Activated CD4-positive, CD25-positive, alpha-beta regulatory T cell (primary cell): ENCODE data around the gene FCN1.

ENCODE experiments used
- DNase-seq, 4 experiments: peaks; one replicate each; lab custom pipeline; 2025; lab: John Stamatoyannopoulos, UW

Gene FCN1

DNA sequence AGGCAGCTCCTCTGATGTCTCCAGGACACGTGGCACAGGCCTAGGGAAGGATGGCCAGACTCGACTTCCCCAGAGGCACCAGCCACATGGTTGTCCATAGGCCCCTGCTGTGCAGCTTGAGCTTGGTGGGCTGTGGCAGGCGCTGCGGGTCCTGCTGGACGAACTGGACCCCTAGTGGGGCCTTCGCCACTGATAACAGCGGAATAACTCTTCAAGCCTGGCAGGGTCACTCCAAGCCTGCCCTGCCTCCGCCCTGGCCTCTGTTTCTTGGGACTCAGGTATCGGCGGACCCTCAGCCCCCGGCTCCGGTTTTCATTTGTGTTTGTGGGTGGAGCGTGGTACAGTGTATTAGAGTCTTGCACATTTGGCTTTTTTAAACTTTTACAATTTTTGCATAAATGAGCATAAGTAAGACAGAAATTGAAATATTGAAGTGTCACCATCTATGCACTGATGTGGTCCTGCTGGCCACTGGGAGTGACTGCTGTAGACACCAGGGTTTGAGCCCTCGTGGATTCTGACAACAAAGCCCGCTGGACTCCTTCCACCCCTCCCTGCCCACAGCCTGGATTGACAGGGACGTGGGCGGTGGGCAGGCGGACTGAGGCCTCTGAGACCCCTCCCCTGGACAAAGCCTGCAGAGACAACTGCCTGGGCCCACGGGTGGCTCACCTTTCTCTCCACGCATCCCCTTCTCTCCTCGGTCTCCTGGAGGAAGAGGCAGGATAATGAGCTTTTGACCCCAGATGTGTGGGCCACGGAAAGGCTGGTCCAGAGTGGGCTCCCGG is 3.8 kb downstream of the FCN1 start:
- no peak for DNase-seq

DNA sequence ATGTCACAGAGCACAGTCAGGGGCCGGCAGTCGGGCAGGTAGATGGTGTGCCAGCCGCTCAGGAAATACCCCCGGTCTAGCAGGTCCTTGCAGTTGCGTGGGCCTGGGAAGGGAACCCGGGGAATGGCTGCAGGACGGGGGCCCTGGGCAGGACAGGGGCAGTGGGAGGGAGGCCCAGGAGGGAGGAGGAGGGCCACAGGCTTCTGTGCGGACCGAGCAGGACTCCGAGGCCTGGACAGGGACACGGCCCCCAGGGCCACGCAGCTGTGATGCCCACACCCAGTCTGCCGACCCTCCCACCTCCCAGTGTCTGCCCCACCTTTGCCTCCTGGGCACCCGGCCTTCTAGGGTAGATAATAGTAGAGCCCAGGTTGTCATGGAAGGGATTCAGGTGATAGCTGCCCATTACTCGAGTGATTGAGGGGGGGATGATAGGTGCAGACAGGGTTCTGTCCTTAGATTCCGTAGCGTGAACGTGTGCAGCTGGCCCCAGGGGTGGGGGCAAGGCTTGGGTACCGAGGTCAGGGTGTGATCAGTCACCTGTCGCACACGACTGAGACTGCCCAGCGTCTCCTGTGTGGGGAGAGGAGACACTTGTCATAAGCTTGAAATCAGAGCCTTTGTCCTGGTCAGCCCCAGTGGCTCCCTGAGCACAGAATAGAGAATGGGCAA is 4.5 kb downstream of the FCN1 start:
- no peak for DNase-seq

DNA sequence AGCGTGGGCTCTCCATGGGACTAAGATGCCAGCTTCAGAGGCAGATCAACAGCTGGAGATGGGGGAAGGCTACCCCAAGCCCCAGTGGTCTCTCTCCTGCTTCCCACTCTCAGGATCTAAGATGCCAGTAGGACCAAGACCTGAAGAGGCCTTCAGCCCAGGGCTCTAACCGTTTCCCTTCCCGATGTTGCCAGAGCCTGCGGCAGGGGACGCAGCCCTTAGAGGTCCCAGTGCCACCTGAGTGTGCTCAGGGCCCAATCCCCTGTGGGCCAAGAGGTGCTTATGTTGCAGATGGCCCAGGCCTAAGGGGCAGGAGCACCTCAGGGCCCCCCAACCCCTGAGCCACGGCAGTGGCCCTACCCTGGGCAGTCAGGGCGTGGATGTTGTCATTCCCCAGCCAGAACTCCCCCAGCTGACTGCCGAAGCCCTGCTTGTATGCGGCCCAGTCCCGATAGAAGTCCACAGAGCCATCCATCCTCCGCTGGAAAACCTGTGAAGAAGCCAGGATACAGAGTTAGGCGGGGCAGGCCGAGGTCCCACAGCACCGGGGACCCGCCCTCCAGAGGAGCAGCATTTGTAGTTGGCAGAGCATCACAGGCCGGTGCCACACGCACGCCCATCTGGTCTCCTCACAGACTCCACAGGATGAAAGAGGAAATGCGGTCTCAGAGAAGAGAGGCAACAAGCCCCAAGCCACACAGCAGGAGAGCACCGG is 5.4 kb downstream of the FCN1 start:
- no peak for DNase-seq

DNA sequence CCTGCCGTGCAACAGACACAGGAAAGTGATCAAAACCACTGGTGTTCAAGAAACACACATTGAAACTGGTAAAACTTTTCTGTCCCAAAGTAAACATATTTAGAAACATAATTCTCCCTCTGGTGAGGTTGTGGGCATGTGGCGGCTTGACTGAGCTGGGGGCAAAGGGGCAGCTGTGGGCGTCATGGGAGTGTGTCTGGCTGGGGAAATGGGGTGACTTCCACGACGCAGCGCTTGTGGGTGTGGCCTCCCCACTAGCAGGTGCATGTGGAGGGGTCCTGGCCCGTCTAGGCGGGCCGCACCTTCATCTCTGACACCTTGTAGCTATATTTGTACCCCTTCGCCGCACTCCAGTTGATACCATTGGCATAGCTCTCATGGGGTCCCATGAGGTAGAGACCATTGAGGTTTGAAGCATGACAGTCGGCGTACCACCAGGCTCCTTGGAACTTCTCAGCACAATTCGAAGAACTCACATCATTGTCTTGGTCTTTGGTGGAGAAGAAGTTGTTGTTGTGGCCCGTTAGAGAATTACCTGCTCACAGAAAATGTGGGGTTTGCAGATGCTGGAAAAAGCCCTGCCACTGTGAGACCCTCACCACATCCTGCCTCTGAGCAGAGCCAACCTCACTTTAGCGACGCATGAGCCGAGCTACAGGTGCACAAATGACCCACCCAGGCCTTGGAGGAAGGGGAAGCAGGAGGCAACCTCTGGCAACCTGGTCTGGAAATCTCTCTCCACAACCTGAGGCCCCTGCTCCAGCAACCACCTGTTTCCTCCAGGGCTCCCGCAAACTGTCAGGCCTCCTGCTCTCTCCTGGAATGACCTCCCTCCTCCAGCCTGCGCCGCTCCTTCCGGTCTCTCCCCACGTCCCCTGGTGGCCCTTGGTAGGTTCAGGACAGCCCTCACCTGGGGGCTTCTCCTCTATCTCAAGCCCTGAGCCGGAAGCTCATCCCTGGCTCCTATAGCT is 7.9 kb downstream of the FCN1 start:
- DNase-seq: no peak

DNA sequence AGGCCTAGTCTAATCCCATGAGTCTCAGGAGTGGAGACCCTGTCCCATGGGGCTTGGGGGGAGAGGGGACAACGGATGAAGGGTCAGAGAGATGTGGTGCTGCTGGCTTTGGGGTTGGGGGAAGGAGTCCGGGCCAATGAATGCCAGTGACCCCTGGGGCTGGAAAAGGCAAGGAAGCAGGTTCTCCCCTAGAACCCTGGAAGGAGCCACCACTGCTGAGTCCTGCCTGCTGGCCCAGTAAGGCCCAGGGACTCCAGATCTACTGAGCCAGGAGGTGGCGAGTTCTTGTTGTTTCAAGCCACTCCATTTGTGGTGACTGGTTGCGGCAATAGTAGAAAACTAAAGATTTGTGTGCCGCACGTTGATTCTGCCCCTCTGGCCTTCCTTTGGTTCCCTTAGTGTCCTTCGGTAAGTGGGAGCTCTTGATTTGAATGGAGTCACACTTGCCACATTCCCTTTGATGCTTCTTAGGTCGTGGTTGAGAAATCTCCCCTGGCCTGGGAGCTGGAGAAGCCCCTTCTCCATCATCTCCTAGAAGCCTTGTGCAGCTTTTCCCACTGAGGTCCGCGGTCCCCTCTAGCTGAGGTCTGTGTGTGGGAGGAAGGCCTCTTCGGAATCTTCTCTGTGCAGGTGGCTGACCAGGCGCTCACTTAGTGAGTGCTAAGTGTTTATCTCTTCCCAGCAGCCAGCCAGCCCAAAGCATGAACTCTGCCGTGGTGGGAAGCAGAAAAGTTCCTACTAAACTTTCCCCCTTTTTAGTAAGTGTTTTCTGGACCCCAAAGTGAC is 9.0 kb downstream of the FCN1 start:
- DNase-seq: no peak

DNA sequence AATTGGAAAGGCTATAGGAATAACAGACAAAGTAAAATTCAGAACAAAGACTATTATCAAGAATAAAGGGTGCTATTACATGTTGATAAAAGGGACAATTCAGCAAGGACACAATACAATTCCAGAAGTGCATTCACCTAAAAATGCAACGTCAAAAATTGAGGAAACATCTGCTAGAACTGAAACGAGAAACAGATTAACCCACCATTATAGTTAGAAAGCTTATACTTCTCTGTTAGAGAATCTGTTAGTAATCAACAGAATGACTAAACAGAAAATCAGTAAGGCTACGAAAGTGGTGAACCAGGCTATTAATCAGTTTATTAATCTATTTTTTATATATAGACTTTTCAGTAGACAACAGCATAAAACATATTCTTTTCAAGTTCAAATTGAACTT is 14.8 kb downstream of the FCN1 start:
- DNase-seq: no peak

DNA sequence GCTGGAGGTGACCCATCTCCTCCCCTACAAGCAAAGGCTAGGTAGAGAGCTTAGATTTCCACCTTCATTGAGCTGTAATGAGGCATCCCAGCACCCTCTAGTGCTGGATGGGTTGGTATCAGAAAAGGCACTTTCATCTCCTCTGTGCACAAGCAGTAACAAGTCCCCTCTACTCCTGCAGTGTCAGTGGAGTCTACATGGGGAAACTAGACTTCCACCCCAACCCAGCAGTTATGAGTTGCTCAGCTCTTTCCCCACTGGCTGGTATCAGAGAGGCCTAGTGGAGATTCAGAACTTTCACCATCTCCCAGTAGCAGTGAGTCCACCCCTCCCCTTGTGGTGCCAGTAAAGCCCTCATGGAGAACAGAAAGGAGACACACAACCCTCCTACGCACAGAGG is 17.9 kb downstream of the FCN1 start:
- no peak for DNase-seq

DNA sequence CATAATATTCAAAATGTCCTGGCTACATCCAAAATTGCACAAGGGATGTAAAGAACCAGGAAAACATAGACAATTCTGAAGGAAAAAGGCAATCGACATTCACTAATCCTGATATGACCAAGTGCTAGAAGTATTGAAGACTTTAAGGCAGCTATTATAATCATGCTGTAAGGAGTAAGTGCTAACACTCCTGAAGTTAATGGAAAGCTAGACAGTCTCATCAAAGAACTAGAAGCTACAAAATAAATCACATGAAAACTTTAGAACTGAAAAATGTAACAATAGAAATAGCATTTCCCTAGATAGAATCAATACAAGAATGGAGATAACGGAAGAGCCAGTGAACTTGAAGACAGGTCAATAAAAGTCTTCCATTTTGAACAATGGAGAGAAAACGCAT is 18.5 kb downstream of the FCN1 start:
- DNase-seq: no peak

DNA sequence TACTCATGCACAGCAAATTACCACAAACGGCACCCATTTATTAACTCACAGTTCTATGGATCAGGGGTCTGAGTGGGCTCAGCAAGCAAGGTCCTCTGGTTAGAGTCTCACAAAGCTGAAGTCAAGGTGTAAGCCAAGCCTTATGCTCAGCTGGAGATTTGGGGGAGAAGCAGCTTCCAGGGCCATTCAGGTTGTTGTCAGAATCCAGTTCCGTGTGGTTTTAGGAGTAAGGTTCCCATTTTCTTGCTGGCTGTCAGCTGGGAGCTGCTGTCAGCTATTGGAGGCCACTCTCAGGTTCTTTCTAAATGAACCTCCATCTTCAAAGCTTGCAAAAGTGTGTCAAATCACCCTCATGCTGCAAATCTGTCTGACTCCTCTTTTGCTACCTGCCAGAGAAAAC is 19.4 kb downstream of the FCN1 start:
- DNase-seq: no peak

DNA sequence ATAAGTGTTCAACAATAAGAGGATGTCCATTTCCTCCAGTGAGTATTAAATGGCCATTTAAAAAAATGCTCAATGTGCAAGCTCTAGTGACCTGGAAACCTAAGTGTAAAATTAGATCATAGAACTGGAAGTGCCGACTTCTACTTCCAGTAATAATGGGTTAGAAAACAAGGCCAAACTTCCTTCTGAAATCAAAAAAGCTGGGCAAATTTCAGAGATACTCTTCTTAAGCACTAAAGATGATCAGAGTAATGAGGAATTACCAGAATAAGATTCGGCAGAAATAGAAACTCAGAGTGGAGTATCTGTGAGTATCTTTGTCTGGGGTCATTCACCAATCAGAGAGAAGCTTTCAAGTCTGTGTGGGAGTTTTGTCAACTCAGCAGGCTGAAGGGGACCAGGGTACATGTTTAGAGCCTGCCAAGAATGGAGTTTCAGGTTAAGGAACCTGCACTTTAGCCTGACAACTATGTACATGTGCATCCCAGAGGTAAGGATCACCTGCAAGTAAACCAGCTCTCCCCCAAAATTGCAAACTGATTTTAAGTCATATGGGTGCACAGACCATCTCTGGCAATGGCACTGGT is 20.0 kb downstream of the FCN1 start:
- no peak for DNase-seq

DNA sequence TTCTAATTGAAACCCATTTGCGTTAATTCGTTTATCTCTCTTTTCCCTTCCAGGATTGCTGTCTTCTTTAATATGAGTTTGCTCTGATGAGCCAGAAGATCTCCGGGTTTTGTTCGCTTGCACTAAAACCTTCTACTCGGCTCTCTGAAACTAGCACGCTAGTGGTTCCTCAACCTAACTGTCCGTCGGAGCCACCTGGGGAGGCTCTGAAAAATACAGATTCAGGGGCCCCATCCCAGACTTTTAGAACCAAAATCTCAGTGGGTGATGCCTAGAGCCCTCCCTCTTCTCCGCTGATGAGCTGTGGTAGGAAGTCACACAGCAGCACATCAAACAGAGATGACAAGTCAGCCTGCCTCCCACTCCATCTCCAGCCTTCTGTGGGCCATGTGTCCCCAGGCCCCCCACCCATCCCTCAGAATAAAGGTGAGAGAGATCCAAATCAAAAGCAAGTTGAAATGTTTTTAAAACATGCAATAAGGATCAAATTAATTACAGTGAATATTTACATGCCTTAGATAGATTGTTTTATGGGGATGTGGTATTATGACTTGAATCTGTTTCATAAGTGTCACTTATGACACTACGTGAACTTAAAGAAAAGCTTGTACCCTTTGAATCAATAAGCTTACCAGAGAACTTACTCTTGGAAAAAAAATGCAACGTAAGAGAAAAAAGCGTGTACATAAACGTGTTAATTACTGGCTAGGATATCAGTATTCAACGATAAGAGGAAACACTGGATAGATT is 20.7 kb downstream of the FCN1 start:
- DNase-seq: no peak

DNA sequence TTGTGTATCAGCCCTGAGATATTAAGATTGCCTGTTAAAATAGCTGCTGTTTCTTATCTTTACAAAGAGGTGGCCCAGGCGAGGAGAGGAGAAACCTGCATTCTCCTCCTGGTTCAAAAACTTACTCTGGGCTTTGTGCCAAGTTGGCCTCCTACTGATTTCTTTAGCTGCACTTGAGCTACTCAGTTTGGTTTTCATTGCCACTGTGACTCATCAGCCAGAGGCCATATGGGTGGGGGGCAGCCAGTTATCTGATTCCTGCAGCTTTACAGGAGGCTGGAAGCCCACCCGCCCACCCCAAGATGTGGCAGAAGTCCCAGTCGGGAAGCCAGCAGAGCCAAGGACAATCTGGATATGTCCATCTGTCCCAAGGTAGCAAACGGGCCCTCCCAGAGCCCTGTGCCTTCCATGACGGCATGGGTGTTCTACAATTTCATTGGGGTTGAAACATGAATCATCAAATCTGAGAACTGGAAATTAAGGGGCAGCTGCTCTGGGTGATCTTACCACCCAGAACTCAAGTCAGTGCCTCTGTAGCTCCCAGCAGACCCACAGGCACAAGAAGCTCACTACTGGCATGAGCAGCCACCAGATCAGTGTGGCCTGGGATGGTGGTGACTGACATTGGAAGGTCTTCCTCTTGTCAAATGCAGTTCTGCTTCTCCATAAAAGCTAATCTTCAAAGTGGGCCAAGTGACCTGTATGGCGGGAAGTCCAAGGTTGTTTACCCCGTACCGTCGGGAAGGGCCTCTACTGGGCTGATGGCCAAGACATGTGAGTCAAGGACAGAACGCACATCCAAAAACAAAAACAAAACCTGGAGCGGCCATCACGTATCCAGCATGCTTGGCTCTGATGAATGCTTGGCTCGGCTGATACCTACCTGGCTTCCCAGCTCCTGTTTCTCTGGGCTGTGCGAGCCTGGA is 21.5 kb downstream of the FCN1 start:
- no peak for DNase-seq

DNA sequence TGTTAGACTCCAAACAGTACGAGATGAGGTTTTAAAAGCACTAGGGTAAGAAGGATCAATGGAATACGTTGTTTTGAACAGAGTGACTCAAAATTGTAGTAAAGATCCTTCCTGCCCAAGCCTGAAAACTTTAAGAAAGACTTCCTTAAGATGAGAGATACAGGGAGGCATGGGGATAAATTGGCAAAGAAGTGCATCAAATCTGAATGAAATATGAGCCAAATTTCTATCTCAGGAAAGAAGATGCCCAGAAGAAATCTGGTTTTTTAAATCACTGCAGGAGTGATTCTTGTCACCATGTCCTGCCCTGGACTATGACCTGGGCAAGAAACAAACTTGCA is 22.2 kb downstream of the FCN1 start:
- no peak for DNase-seq

DNA sequence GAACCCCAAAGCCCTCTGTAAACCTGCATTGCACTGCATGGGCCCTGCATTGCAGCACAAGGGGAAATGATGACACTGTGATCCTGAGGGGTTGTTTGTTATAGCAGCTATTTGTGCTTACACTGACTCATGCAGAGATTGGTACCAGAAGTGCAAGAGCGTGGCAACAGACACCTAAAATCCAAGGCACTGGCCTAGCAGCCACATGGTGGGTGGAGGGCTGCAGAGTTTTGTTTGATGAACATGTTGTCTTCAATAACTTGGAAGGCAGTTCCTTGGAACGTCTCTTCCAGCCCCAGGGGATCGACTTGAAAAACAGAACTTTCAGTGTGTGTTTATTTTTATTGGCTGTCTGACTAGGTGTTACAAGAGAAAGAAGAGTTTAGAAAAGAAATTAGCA is 22.6 kb downstream of the FCN1 start:
- no peak for DNase-seq

DNA sequence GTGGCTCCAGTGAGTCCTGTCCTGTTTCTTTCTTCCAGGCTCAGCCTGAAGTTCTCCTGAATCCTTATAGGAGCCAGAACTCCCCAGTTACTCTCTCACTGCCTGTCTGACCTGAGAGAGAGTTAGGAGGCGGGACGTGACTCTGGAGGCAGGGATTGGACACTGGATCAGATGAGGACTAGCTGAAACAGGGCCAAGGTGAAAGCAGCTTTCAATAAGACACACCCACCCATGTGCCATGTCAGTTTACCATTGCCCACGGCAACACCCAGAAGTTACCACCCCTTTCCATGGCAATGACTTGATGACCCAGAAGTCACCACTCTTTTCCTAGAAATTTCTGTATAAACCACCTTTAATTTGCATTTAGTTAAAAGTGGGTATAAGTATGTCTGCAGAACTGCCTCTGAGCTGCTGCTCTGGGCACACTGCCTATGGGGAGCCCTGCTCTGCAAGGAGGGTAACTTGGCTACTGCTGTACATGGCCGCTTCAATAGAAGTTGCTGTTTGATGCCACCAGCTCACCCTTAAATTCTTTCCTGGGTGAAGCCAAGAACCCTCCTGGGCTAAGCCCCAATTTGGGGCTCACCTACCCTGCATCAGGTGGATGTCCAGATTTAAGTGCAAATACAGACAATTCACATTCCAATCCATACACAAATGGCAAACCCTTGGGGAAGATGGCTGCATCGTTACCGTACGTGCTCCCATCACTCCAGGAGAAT is 23.4 kb downstream of the FCN1 start:
- no peak for DNase-seq

DNA sequence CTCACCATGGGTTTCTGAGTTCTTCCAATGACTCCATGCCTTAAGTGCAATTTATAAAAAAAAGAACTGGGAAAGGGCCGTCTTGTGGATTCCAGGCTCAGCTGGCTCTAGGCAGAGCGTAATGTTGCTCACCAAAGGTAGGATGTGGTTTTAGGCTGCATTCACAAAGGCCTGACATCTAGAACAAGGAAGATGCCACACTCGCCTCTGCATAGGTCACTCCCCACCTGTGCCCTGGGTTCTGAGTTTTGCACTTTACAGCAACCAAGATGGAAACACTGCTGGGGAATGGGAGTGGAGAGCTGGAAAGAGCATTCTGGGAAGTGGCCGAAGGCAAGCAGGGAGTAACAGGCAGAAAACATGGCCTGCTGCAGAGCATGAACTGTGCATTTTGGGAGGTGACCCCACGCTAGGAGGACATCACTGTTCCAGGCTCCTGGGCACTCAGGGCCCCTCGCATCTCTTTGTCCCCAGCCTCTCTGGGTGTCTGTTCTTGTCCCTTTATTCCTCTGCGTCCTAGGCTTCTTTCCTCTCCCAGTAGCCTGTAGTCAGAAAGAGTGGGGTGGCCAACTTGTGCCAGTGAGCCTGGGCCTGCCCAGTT is 24.8 kb downstream of the FCN1 start:
- DNase-seq: no peak

DNA sequence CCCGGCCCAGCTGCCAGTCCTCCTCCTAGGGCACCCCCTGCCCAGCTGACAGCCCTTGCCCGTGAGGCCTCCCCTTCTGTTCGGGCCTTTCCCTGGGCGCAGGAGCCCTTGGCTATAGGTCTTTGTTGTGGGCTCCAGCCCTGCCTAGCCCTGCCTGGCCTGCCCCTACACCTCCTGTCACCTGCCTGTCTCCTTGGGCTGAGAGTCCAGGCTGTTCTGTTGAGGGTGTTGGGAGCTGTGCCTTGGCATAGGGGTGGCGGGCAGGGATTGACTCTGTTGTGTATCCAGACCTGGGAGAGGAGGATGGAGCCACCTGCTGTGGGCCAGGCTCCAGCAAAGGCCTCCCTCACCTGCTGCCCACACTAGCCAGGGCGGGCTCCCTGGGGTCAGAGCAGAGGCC is 25.5 kb downstream of the FCN1 start:
- no peak for DNase-seq

DNA sequence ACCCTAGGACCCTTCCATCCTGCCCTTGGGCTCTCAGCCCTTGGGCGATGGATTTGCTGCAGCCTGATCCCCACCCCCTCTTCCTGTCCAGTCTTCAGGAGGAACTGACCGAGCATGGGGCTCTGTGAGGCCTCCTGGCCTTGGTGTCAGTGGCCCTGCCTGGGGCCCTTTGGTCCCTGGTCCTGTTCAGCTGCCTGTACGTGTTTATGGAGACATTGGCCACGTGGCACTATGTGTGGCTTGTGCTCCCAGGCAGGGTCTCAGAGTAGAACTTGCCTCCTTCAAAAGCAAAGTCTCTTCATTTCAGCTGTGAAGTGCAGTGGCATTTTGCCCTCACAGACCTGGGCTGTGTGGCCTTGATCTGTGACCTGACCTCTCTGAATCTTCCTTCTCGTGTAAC is 26.0 kb downstream of the FCN1 start:
- DNase-seq: no peak
